Measurements from ENCODE around the gene NCOA4.
"Not testable (repeated sequence)": the region's sequence is repeated elsewhere in the genome, so short reads cannot be mapped to it uniquely, and the experiment has no call there.

GRCh38 chr10:46002189-46002687 lies 28.2 kb downstream of the NCOA4 start:
- TF ChIP-seq CTCF (conservative IDR thresholded peaks at IDR 0.05; ENCODE audit: low read depth, low read length); EZH2 (IDR thresholded peaks at IDR 0.05; ENCODE audit: low read length, unreplicated experiment): not testable (repeated sequence)
